Muscle of leg (tissue), 11 donors: ENCODE data around the gene MBNL1. TPM values are rescaled to one million over a fixed set of nuclear protein-coding genes. Genes with fewer than 3 reads are reported as not detected.

Experiments used
- DNase-seq: peaks from one replicate; pipeline ENCODE4 v3.0.0; 2013
- H3K27ac ChIP-seq: one replicate; pipeline ENCODE4 v1.5.1; 2013; ENCODE audit warnings: mild to moderate bottlenecking, low read length, control low read depth
- H3K27me3 ChIP-seq: one replicate; pipeline ENCODE4 v1.6.1; 2013; ENCODE audit warnings: low read length; ENCODE audit not compliant: control insufficient read depth, insufficient read depth
- H3K36me3 ChIP-seq: one replicate; pipeline ENCODE4 v1.6.1; 2013; ENCODE audit warnings: low read length; ENCODE audit not compliant: control insufficient read depth, insufficient read depth
- H3K4me1 ChIP-seq: one replicate; pipeline ENCODE4 v1.6.1; 2013; ENCODE audit warnings: low read length; ENCODE audit not compliant: control insufficient read depth, insufficient read depth
- H3K4me3 ChIP-seq: one replicate; pipeline ENCODE4 v1.5.1; 2013; ENCODE audit warnings: low read length, control low read depth
- H3K9me3 ChIP-seq: replicated peaks from 2 replicates; pipeline ENCODE4 v1.6.1; 2013; ENCODE audit warnings: low read depth, low read length; ENCODE audit not compliant: control insufficient read depth
- WGBS: methylation state at CpG from one replicate; pipeline ENCODE4 v1.1.5; 2013; ENCODE audit warnings: missing lambda C conversion rate; ENCODE audit not compliant: insufficient coverage; 5-methylcytosine and 5-hydroxymethylcytosine counted together
- polyA plus RNA-seq, 8 donors: library from polyadenylated mRNA; unstranded; fragments of 120-200 nt; gene quantifications; one replicate each; pipeline versions ENCODE4 v1.2.1 to v1.2.3, GENCODE V29; 2013; ENCODE audit warnings: inconsistent platforms in 1 of 8, low replicate concordance in 1 of 8; ENCODE audit not compliant: insufficient read length in 8 of 8, insufficient read depth in 1 of 8
- total RNA-seq: library from RNA; stranded (reverse); fragments of 120-200 nt; gene quantifications from one replicate; pipeline ENCODE4 v1.2.4, GENCODE V29; 2013

Gene MBNL1
- total and polyA plus RNA-seq, 9 donors = 37.6 to 87.4 (median 51.5) TPM

DNA sequence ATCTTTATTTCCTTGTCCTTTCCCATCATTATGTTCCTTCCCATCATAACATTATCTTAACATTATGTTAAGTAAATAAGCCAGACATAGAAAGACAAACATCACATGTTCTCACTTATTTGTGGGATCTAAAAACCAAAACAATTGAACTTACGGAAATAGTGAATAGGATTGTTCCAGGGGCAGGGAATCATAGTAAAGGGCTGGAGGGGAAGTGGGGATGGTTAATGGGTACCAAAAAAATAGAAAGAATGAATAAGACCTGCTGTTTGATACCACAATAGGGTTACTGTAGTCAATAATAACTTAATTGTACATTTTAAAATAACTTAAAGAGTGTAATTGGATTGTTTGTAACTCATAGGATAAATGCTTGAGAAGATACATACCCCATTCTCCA, 36.7 kb upstream of the MBNL1 start:
- Histone ChIP-seq H3K27ac (no peak overlapping the region), H3K36me3 (no peaks in the 10 kb centered on the region), H3K9me3 (no peaks in the 10 kb centered on the region), H3K27me3 (no peaks in the 10 kb centered on the region), H3K4me3 (no peak overlapping the region), H3K4me1 (no peaks in the 10 kb centered on the region)
- no CpG with 5 or more reads among the region's 1 CpG for WGBS
- no peak for DNase-seq

DNA sequence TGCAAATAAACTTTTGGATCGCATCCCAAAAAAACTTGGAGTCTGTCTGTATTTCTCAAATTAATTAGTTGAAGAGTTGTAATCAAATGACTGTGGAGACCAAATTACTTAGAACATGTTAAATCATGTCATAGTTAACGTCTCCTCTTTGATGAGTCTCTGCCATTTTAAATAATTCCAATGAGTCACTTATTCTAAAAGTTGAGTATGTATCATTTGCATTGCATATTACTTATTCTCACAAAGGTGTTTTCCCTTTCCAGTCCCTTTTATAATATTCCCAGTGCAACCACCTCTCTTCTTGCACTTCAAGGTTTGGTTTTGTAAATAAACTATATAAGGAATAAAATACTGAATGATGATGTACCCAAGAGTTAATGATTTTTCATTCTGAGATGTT, 36.0 kb upstream of the MBNL1 start:
- no peak overlapping the region for H3K27ac ChIP-seq
- H3K9me3 ChIP-seq = no peaks in the 10 kb centered on the region
- WGBS = no CpG with 5 or more reads among the region's 2 CpGs
- H3K27me3 ChIP-seq = no peaks in the 10 kb centered on the region
- no peaks in the 10 kb centered on the region for H3K36me3 ChIP-seq
- no peaks in the 10 kb centered on the region for H3K4me1 ChIP-seq
- no peak for DNase-seq
- H3K4me3 ChIP-seq = no peak overlapping the region

- no peaks in the 10 kb centered on the region for H3K27me3 ChIP-seq
- H3K9me3 ChIP-seq = no peaks in the 10 kb centered on the region
- no peak overlapping the region for H3K4me3 ChIP-seq
- DNase-seq = no peak
- H3K4me1 ChIP-seq = no peaks in the 10 kb centered on the region
- H3K36me3 ChIP-seq = no peaks in the 10 kb centered on the region
- 94% methylated on average over 2 of the region's 3 CpGs for WGBS
- H3K27ac ChIP-seq = no peak overlapping the region
Observed at GRCh38 chr3:152234657-152235375, 33.9 kb upstream of the MBNL1 start.

DNA sequence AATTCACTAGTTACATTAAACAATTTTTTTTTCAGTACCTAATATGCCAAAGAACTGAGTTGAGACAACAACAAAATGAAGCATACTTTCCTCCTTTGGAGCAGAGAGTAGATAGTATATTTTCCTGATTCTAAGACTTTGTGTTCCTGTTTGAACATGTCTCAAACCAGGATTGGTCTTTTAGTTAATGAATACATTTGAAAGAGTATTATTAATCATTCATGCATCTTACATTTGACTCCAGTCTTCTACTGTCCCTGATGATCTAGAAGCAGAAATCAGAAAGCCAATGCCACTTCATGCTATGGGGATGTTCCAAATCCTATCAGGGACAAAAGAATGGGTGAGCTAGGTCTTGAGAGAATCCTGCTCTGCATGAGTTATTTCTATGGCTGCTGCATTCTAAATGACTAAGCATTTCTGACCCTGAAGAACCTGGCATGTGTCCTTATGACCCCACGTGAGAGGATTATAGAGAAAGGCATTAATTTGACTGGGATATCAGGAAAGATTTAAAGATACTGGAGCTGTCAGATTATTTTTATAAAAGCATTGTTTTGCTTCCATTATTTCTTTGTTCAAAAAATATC, 32.9 kb upstream of the MBNL1 start:
- no CpG with 5 or more reads among the region's 1 CpG for WGBS
- Histone ChIP-seq H3K4me1 (no peaks in the 10 kb centered on the region), H3K27me3 (no peaks in the 10 kb centered on the region), H3K27ac (no peak overlapping the region), H3K4me3 (no peak overlapping the region), H3K36me3 (no peaks in the 10 kb centered on the region), H3K9me3 (no peaks in the 10 kb centered on the region)
- no peak for DNase-seq

GRCh38 chr3:152236716-152237115, 32.0 kb upstream of the MBNL1 start:
- Histone ChIP-seq H3K27ac (no peak overlapping the region), H3K4me1 (no peaks in the 10 kb centered on the region), H3K36me3 (no peaks in the 10 kb centered on the region), H3K4me3 (no peak overlapping the region), H3K27me3 (no peaks in the 10 kb centered on the region), H3K9me3 (no peaks in the 10 kb centered on the region)
- DNase-seq = peak; percentile 55

DNA sequence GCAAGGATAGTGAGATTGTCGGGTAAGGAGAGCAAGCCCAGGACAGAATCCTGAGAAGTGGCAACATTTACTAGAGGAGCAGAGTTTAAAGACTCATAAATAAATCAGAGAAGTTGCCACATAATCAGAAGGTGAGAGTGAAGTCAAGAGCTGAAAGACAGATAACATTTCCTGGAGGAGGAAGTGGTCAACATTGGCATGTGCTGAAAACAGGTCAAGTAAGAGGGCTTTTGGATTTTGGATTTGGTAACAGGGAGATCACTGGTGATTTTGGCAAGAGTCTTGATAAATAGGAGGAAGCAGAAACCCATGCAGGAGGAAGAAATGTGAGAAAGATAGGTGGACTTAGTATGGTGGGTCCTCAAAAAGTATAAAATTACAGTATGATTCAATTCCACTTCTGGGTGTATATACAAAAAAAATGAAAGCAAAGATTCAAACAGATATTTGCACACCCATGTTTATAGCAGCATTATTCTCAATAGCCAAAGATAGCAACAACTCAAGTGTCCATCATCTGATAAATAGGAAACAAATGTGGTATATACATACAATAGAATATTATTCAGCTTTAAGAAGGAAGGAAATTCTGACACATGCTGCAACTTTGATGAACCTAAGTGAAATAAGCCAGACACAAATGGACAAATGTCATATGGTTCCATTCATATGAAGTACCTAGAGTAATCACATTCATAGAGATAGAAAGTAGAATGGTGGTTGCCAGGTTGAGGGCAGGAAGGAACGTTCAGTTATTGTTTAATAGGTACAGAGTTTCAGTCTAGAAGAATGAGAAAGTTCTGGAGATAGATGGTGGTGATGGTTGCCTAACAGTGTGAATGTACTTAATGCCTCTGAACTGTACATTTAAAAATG, 27.3 kb upstream of the MBNL1 start:
- DNase-seq = no peak
- no peaks in the 10 kb centered on the region for H3K36me3 ChIP-seq
- no peak overlapping the region for H3K4me3 ChIP-seq
- H3K27ac ChIP-seq = no peak overlapping the region
- no peaks in the 10 kb centered on the region for H3K9me3 ChIP-seq
- no peaks in the 10 kb centered on the region for H3K4me1 ChIP-seq
- 40% methylated on average over 1 of the region's 2 CpGs for WGBS
- no peaks in the 10 kb centered on the region for H3K27me3 ChIP-seq

DNA sequence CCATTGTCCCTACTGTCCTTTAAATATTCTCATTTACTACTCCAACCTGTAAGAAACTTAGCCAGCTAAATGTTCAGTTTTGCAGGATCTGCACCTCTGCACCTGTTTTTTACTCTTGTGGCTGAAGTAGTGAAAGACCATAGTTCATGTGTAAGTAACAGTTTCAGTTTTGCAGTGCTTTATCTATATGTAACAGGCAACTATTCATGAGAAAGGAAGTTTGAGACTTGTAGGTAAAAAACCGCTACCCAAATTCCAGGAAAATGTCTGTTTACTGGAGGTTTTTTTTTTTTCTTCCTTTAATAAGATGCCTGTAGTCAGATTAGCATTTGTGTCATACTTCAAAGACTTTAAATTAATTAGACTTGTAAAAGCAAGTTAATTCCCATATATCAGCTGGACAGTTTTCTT, 25.4 kb upstream of the MBNL1 start:
- Histone ChIP-seq H3K4me3 (no peak overlapping the region), H3K9me3 (no peaks in the 10 kb centered on the region), H3K27me3 (no peaks in the 10 kb centered on the region), H3K4me1 (no peaks in the 10 kb centered on the region), H3K36me3 (no peaks in the 10 kb centered on the region), H3K27ac (no peak overlapping the region)
- WGBS = no CpG with 5 or more reads among the region's 1 CpG
- no peak for DNase-seq

- H3K9me3 ChIP-seq = no peaks in the 10 kb centered on the region
- no peaks in the 10 kb centered on the region for H3K36me3 ChIP-seq
- H3K4me3 ChIP-seq = no peak overlapping the region
- H3K4me1 ChIP-seq = no peaks in the 10 kb centered on the region
- no peaks in the 10 kb centered on the region for H3K27me3 ChIP-seq
- H3K27ac ChIP-seq = no peak overlapping the region
- DNase-seq = no peak
- 100% methylated on average over 3 of the region's 10 CpGs for WGBS
Observed at GRCh38 chr3:152243721-152244516, 24.8 kb upstream of the MBNL1 start.

DNA sequence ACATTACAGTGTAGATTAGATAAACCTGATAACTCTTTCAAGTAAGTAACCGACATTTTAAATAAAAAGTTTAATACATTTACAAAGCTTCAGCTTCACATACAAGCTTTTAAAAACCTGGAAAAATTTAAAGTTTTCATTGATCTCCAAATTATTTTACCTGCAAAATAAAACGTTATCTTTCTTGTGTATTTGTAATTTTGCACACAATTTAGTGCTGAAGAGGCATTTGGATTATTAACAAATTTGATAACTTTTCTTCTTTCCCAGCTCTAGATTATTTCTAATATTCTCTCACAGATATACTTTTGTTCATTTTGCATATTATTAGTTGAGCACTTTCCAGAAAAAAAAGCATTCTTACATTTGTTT, 24.2 kb upstream of the MBNL1 start:
- no peaks in the 10 kb centered on the region for H3K4me1 ChIP-seq
- H3K27me3 ChIP-seq = no peaks in the 10 kb centered on the region
- no peak for DNase-seq
- no peaks in the 10 kb centered on the region for H3K36me3 ChIP-seq
- no peak overlapping the region for H3K4me3 ChIP-seq
- no CpG with 5 or more reads among the region's 2 CpGs for WGBS
- H3K9me3 ChIP-seq = no peaks in the 10 kb centered on the region
- H3K27ac ChIP-seq = no peak overlapping the region
